Skeletal muscle cell (primary cell): Measurements from ENCODE around the gene LRR1.
A peak's percentile ranks its signal among the peaks of the same experiment; 100 is the strongest.

Source experiments
- DNase-seq: peaks from one replicate; pipeline ENCODE4 v3.0.0-alpha.2; 2010; ENCODE audit warnings: low read depth
- H3K4me3 ChIP-seq: 2 replicates; pipeline ENCODE4 v1.5.1; 2011; ENCODE audit warnings: low read depth, mild to moderate bottlenecking, control low read depth, low read length, moderate library complexity

LRR1 gene, protein sequence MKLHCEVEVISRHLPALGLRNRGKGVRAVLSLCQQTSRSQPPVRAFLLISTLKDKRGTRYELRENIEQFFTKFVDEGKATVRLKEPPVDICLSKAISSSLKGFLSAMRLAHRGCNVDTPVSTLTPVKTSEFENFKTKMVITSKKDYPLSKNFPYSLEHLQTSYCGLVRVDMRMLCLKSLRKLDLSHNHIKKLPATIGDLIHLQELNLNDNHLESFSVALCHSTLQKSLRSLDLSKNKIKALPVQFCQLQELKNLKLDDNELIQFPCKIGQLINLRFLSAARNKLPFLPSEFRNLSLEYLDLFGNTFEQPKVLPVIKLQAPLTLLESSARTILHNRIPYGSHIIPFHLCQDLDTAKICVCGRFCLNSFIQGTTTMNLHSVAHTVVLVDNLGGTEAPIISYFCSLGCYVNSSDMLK

GRCh38 chr14:49598485-49599300 is at the start of gene LRR1:
Gene LRR1 (plus strand): TSS chr14:49598940. CDS start chr14:49599021, 81 bp downstream.
- H3K4me3 ChIP-seq, result peak within 1 kb of the TSS; percentile 95
- peak; percentile 59 for DNase-seq

- no peak for DNase-seq
- no peak overlapping the region for H3K4me3 ChIP-seq
Observed at GRCh38 chr14:49549446-49549845, 49.3 kb upstream of the LRR1 start.

- H3K4me3 ChIP-seq, result no peak overlapping the region
- peak; percentile 6 for DNase-seq
Observed at GRCh38 chr14:49549881-49550280, 48.9 kb upstream of the LRR1 start.

- H3K4me3 ChIP-seq, result no peak overlapping the region
- DNase-seq, result no peak
Observed at GRCh38 chr14:49550286-49551184, 48.2 kb upstream of the LRR1 start.

DNA sequence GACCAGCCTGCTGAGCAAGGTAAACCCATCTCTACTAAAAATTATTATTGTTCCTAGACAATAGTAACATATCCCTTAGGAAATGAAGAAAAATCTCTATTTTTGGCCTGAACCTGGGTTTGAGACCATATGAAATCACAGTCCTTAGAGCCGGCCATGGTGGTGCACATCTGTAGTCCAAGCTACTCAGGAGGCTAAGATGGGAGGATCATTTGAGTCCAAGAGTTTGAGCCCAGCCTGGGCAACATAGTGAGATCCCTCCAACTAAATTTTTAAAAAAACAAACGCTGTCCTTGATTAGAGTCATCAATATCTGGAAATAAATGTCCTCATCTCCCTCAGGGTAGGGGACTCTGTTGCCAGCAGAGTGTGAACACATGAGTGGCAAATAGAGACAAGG is 47.2 kb upstream of the LRR1 start:
- no peak for DNase-seq
- H3K4me3 ChIP-seq, result no peak overlapping the region

DNA sequence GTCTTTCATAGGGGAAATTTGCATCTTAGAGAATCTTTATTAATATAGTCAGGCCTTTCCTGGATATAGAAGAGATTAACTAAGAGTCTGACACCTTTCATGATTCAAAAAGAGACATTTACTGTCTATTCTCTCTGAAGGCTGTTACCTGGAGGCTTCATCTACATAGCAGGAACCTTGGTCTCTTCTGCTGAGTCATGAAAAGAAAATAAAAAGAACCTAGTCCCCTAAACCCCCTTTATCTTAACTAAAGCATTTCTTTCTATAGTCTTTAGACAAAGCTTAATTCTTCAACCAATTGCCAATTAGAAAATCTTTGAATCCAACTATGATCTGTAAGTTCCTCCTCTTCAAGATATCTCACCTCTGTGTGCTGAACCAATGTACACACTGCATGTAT is 45.6 kb upstream of the LRR1 start:
- DNase-seq, result no peak

DNA sequence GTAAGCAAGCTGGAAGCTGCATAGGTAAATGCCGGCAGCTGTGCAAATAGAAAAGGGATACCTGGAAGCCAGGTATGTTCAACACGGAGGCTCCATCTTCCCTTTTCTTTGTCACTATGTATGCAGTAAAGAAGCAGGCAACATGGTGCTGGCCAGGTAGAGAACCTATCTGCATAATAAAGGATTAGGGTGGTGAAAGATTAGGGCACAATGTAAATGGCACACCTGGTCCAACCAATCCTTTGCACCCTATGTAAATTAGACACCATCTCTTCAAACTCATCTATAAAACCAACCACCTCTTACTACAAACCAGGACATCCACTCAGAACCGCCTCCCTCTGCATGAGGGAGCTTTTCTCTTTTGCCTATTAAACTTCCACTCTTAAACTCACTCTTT is 44.8 kb upstream of the LRR1 start:
- DNase-seq, result no peak

More for the DNA sequence above, 45.6 kb upstream of the LRR1 start:
- H3K4me3 ChIP-seq, result no peak overlapping the region

DNA sequence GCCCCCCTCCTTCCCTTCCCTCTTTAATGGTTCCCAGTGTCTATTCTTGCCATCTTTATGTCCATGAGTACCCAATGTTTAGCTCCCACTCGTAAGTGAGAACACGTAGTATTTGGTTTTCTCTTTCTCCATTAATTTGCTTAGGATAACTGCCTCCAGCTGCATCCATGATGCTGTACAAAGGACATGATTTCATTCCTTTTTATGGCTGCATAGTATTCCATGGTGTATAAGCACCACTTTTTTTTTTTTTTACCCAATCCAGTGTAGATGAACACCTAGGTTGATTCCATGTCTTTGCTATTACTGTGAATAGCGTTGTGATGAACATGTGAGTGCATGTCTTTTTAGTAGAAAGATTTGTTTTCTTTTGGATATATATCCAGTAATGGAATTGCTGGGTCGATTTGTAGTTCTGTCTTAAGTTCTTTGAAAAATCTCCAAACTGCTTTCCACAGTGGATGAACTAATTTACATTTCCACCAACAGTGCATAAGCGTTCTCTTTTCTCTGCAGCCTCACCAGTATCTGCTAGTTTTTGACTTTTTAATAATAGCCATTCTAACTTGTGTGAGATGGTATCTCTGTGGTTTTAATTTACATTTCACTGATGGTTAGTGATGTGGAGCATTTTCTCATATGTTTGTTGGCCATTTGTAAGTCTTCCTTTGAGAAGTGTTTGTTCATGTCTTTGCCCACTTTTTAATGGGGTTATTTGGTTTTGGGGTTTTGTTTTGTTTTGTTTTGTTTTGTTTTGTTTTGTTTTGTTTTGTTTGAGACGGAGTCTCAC is 38.6 kb upstream of the LRR1 start:
- H3K4me3 ChIP-seq, result no peak overlapping the region
- DNase-seq, result no peak

More for the DNA sequence above, 44.8 kb upstream of the LRR1 start:
- no peak overlapping the region for H3K4me3 ChIP-seq

- no peak for DNase-seq
- no peak overlapping the region for H3K4me3 ChIP-seq
Observed at GRCh38 chr14:49566714-49567113, 32.0 kb upstream of the LRR1 start.

- no peak overlapping the region for H3K4me3 ChIP-seq
- DNase-seq, result no peak
Observed at GRCh38 chr14:49569281-49569680, 29.5 kb upstream of the LRR1 start.

GRCh38 chr14:49574038-49574437 is 24.7 kb upstream of the LRR1 start:
- no peak for DNase-seq
- H3K4me3 ChIP-seq, result no peak overlapping the region

GRCh38 chr14:49578141-49578540 is 20.6 kb upstream of the LRR1 start:
- no peak for DNase-seq
- H3K4me3 ChIP-seq, result no peak overlapping the region

DNA sequence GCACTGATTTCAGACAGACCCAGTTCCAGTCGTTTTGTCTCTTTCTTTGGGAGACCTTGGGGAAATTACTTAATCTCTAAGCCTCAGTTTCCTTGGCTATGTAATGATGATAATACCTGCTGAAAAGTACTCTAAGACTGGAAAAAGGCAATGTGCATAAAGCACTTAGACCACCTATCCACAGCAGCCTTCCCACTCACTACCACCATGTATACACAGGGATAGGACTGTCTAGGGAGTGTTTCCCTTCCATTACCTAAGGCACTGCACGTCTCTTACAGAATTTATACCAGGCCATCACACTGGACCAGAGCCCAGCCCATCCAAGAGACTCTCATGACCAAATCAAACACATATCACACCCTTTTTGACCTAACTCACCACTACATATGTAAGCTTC is 18.9 kb upstream of the LRR1 start:
- no peak overlapping the region for H3K4me3 ChIP-seq
- no peak for DNase-seq

GRCh38 chr14:49581209-49582112 is 17.3 kb upstream of the LRR1 start:
- H3K4me3 ChIP-seq, result no peak overlapping the region
- DNase-seq, result no peak

GRCh38 chr14:49582113-49582977 is 16.4 kb upstream of the LRR1 start:
- H3K4me3 ChIP-seq, result no peak overlapping the region
- DNase-seq, result no peak

DNA sequence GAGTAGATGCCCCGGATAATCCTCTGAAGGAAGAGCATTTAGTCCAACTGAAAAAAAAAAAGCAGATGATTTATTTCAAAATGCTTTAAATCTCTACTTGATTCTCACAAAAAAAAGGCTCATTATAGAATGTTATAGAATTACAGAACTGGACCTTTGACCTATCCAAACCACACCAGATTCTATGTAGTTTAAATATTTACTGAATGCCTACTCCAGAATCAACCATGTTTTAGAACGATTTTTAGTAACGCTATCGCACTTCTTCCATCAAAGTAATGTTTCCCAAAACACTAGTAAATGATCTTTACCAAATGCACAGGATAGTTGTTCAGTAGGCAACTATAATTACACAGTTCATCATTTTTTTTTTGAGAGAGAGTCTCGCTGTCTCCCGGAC is 15.1 kb upstream of the LRR1 start:
- DNase-seq, result no peak
- H3K4me3 ChIP-seq, result no peak overlapping the region

DNA sequence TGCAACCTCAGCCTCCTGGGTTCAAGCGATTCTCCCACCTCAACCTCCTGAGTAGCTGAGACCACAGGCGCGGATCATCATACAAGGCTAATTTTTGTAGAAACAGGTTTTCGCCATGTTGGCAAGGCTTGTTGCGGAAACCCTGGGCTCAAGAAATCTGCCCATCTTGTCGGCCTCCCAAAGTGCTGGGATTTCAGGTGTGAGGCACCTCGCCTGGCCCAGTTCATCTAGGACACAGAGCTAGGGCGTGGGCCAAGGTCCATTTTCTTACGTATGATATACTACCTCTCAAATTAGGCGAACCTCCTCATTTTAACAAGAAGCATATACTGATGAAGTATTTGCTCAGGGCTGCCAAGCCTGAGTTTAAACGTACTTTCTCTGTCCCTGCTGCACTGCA is 14.7 kb upstream of the LRR1 start:
- DNase-seq, result no peak
- peak overlapping the region; percentile 23 for H3K4me3 ChIP-seq
